Hindlimb muscle (tissue), 1 donor: ENCODE data around the gene AASDHPPT. TPM values are rescaled to one million over a fixed set of nuclear protein-coding genes. Genes with fewer than 3 reads are reported as not detected.
"Not testable (repeated sequence)": the region's sequence is repeated elsewhere in the genome, so short reads cannot be mapped to it uniquely, and the experiment has no call there.

ENCODE experiments used
- DNase-seq: peaks from one replicate; pipeline ENCODE4 v3.0.0-alpha.2; 2013
- polyA plus RNA-seq: library from polyadenylated mRNA; unstranded; fragments of 120-200 nt; gene quantifications from one replicate; pipeline ENCODE4 v1.2.1, GENCODE V29; 2013; ENCODE audit not compliant: insufficient read length

The AASDHPPT gene
- 49.6 TPM for polyA plus RNA-seq

- peak; percentile 65 for DNase-seq
These were observed at the start of gene AASDHPPT for GRCh38 chr11:106077609-106078455. Gene AASDHPPT (plus strand): TSS chr11:106077662. CDS start chr11:106077711, 49 bp downstream.

GRCh38 chr11:106030609-106031008 is 46.9 kb upstream of the AASDHPPT start:
- no peak for DNase-seq

- no peak for DNase-seq
These were observed 46.2 kb upstream of the AASDHPPT start for GRCh38 chr11:106031202-106031810.

GRCh38 chr11:106031936-106032335 is 45.5 kb upstream of the AASDHPPT start:
- no peak for DNase-seq

GRCh38 chr11:106032861-106033260 is 44.6 kb upstream of the AASDHPPT start:
- DNase-seq, result no peak

- no peak for DNase-seq
These were observed 33.9 kb upstream of the AASDHPPT start for GRCh38 chr11:106043540-106043939.

GRCh38 chr11:106047631-106048030 is 29.8 kb upstream of the AASDHPPT start:
- no peak for DNase-seq

GRCh38 chr11:106049727-106050476 is 27.6 kb upstream of the AASDHPPT start:
- DNase-seq, result no peak

GRCh38 chr11:106051103-106051502 is 26.4 kb upstream of the AASDHPPT start:
- DNase-seq, result no peak

- DNase-seq, result not testable (repeated sequence)
These were observed 19.1 kb upstream of the AASDHPPT start for GRCh38 chr11:106058377-106058776.

GRCh38 chr11:106059617-106060016 is 17.8 kb upstream of the AASDHPPT start:
- no peak for DNase-seq

- no peak for DNase-seq
These were observed 16.1 kb upstream of the AASDHPPT start for GRCh38 chr11:106061249-106061784.

GRCh38 chr11:106061954-106062949 is 15.2 kb upstream of the AASDHPPT start:
- no peak for DNase-seq

GRCh38 chr11:106063009-106063408 is 14.5 kb upstream of the AASDHPPT start:
- DNase-seq, result no peak

- DNase-seq, result no peak
These were observed 6.9 kb upstream of the AASDHPPT start for GRCh38 chr11:106070606-106071005.

- no peak for DNase-seq
These were observed 4.7 kb upstream of the AASDHPPT start for GRCh38 chr11:106072804-106073203.

GRCh38 chr11:106076171-106076918 is 1.1 kb upstream of the AASDHPPT start:
- DNase-seq, result no peak

- peak; percentile 100 for DNase-seq
These were observed 398 bp upstream of the AASDHPPT start, which contains the start of gene KBTBD3 for GRCh38 chr11:106076919-106077608. Gene KBTBD3 (minus strand): TSS chr11:106077347. CDS start chr11:106059097, 18,250 bp downstream.

GRCh38 chr11:106082096-106082495 is 4.6 kb downstream of the AASDHPPT start:
- no peak for DNase-seq

- no peak for DNase-seq
These were observed 8.7 kb downstream of the AASDHPPT start for GRCh38 chr11:106086135-106086534.
